GM12892 (cell line): ENCODE results near the gene FECH.

Experiments used
- POLR2A ChIP-seq: IDR thresholded peaks from 2 replicates; pipeline ENCODE4 v1.6.1; 2011; ENCODE audit warnings: low read depth, low read length, control low read depth
- POLR2AphosphoS5 ChIP-seq: IDR thresholded peaks from 2 replicates; pipeline ENCODE4 v1.6.1; 2011; ENCODE audit warnings: low read depth, low read length, control low read depth
- TAF1 ChIP-seq: IDR thresholded peaks from 2 replicates; pipeline ENCODE4 v1.6.1; 2011; ENCODE audit warnings: low read depth, mild to moderate bottlenecking, control low read depth, low read length, borderline replicate concordance

GRCh38 chr18:57561728-57562423 is 24.6 kb downstream of the FECH start:
- no peak for TF ChIP-seq TAF1
- no peak for TF ChIP-seq POLR2A
- no peak for TF ChIP-seq POLR2AphosphoS5
